HFFc6 (cell line): Measurements from ENCODE around the gene OR52B2. TPM values are rescaled to one million over a fixed set of nuclear protein-coding genes. Genes with fewer than 3 reads are reported as not detected.

Experiments
- DNase-seq: peaks from one replicate; pipeline ENCODE4 v3.0.0-alpha.2; 2018
- H3K27ac Mint-ChIP-seq: 2 replicates; pipeline ENCODE4 v1.8.0; 2020; ENCODE audit warnings: mild to moderate bottlenecking, mixed read lengths
- H3K27me3 Mint-ChIP-seq: 2 replicates; pipeline ENCODE4 v1.8.0; 2021; ENCODE audit warnings: mild to moderate bottlenecking, moderate library complexity, mixed read lengths; ENCODE audit not compliant: insufficient read depth
- H3K36me3 Mint-ChIP-seq: 2 replicates; pipeline ENCODE4 v1.8.0; 2021; ENCODE audit warnings: low read depth, mixed read lengths
- H3K4me1 Mint-ChIP-seq: 2 replicates; pipeline ENCODE4 v1.8.0; 2020; ENCODE audit warnings: low read depth, mixed read lengths
- H3K4me3 Mint-ChIP-seq: 2 replicates; pipeline ENCODE4 v1.8.0; 2020; ENCODE audit warnings: mild to moderate bottlenecking, moderate library complexity, mixed read lengths
- H3K9me3 Mint-ChIP-seq: 2 replicates; pipeline ENCODE4 v1.8.0; 2020; ENCODE audit warnings: mild to moderate bottlenecking, mixed read lengths
- CTCF ChIP-seq: fragments of 200-600 bp; sonication (generic); IDR thresholded peaks from 2 replicates; pipeline ENCODE4 v1.5.0; 2021; ENCODE audit warnings: antibody characterized with exemption, mild to moderate bottlenecking
- total RNA-seq, 6 experiments: library from RNA; stranded (reverse); fragmentation: NEBNext Ultra II Directional; extraction: Animal tissue kit (Norgen Biotek cat#: 25700); gene quantifications; 2 replicates in 1 of 6; 3 replicates in 5 of 6; pipeline ENCODE4 v1.2.3, GENCODE V29; 2021

The OR52B2 gene
- total RNA-seq, 6 experiments from 2014 or later, result not detected

GRCh38 chr11:6132431-6132830 lies 37.7 kb downstream of the OR52B2 start:
- Mint-ChIP-seq H3K9me3 (peaks cover 10% of the 10 kb centered on the region), H3K36me3 (no peaks in the 10 kb centered on the region)
- no peak for TF ChIP-seq CTCF

GRCh38 chr11:6129635-6130034 lies 40.5 kb downstream of the OR52B2 start:
- peaks cover 10% of the 10 kb centered on the region for H3K9me3 Mint-ChIP-seq
- H3K27me3 Mint-ChIP-seq, result no peaks in the 10 kb centered on the region
- no peak overlapping the region for H3K4me3 Mint-ChIP-seq
- DNase-seq, result no peak
- TF ChIP-seq CTCF, result no peak
- no peaks in the 10 kb centered on the region for H3K36me3 Mint-ChIP-seq
- no peak overlapping the region for H3K27ac Mint-ChIP-seq
- no peaks in the 10 kb centered on the region for H3K4me1 Mint-ChIP-seq

More at GRCh38 chr11:6132431-6132830, 37.7 kb downstream of the OR52B2 start:
- Mint-ChIP-seq H3K4me3 (no peak overlapping the region), H3K27me3 (no peaks in the 10 kb centered on the region), H3K27ac (no peak overlapping the region), H3K4me1 (no peaks in the 10 kb centered on the region)
- no peak for DNase-seq

GRCh38 chr11:6129011-6129410 lies 41.1 kb downstream of the OR52B2 start:
- DNase-seq, result no peak
- TF ChIP-seq CTCF, result no peak
- Mint-ChIP-seq H3K9me3 (peaks cover 10% of the 10 kb centered on the region), H3K36me3 (no peaks in the 10 kb centered on the region), H3K4me3 (no peak overlapping the region), H3K27me3 (no peaks in the 10 kb centered on the region), H3K27ac (no peak overlapping the region), H3K4me1 (no peaks in the 10 kb centered on the region)

- Mint-ChIP-seq H3K9me3 (peaks cover 11% of the 10 kb centered on the region), H3K27ac (no peak overlapping the region), H3K27me3 (no peaks in the 10 kb centered on the region), H3K4me3 (no peak overlapping the region), H3K4me1 (no peaks in the 10 kb centered on the region), H3K36me3 (no peaks in the 10 kb centered on the region)
- DNase-seq, result no peak
- TF ChIP-seq CTCF, result no peak
Measured at GRCh38 chr11:6127881-6128280, 42.2 kb downstream of the OR52B2 start.

- no peak for TF ChIP-seq CTCF
- Mint-ChIP-seq H3K36me3 (no peaks in the 10 kb centered on the region), H3K9me3 (peaks cover 8% of the 10 kb centered on the region), H3K4me1 (no peaks in the 10 kb centered on the region), H3K27me3 (no peaks in the 10 kb centered on the region), H3K27ac (no peak overlapping the region), H3K4me3 (no peak overlapping the region)
- DNase-seq, result no peak
Measured at GRCh38 chr11:6124245-6124644, 45.9 kb downstream of the OR52B2 start.

Other genes with a start within 250 kb of the OR52B2 start
- gene OR56A3, start 228.1 kb downstream of the OR52B2 start, total RNA-seq, result not detected
- not detected for gene OR56A5, start 201.8 kb downstream of the OR52B2 start, total RNA-seq
- not detected for gene OR52L1, start 183.3 kb downstream of the OR52B2 start, total RNA-seq
- gene OR56A4, start 163.4 kb downstream of the OR52B2 start, total RNA-seq, result not detected
- not detected for gene OR56A1, start 139.6 kb downstream of the OR52B2 start, total RNA-seq
- gene OR56B4, start 62.6 kb downstream of the OR52B2 start, total RNA-seq, result not detected
- gene OR52W1, start 28.9 kb upstream of the OR52B2 start, total RNA-seq, result not detected
- gene C11orf42, start 35.2 kb upstream of the OR52B2 start, total RNA-seq, result not detected
- 10 to 100 TPM; 12.7 to 15.6 (median 14.7) TPM for gene FHIP1B, start 64.3 kb upstream of the OR52B2 start, total RNA-seq
- gene CNGA4, start 68.8 kb upstream of the OR52B2 start, total RNA-seq, result not detected
- not detected for gene CCKBR, start 89.5 kb upstream of the OR52B2 start, total RNA-seq
- gene CAVIN3, start 150.2 kb upstream of the OR52B2 start, total RNA-seq, result 100 to 1,000 TPM; 140 to 235 (median 203) TPM
- gene SMPD1, start 220.1 kb upstream of the OR52B2 start, total RNA-seq, result 100 to 1,000 TPM; 117 to 145 (median 123) TPM
- gene APBB1, start 248.8 kb upstream of the OR52B2 start, total RNA-seq, result 10 to 100 TPM; 32.3 to 38.7 (median 35.4) TPM